ENCODE measurements around the gene HRG. TPM values are rescaled to one million over a fixed set of nuclear protein-coding genes. Genes with fewer than 3 reads are reported as not detected.

HRG gene
- total and polyA plus RNA-seq, 2 of the 4 experiments (the other 2 are of a cell fraction) = not detected

GRCh38 chr3:186646106-186646505 is 19.7 kb upstream of the HRG start:
- Histone ChIP-seq H3K9me1 (ENCODE audit: insufficient read depth, low read length) (no peaks in the 10 kb centered on the region), H3K27ac (ENCODE audit: insufficient read depth, low read length) (no peak overlapping the region), H4K20me1 (ENCODE audit: insufficient read depth, low read length) (no peaks in the 10 kb centered on the region), H3K79me1 (ENCODE audit: low read depth in 1 of 2, low read length in 2 of 2) (no peaks in the 10 kb centered on the region), H2AFZ (replicated peaks; ENCODE audit: low read length, poor library complexity) (no peak overlapping the region), H4K91ac (ENCODE audit: insufficient read depth, low read depth, low read length) (no peak overlapping the region), H2AK9ac (replicated peaks; ENCODE audit: low read depth, low read length, poor library complexity) (no peak overlapping the region), H3K23ac (ENCODE audit: low read depth, low read length) (no peak overlapping the region), H2BK20ac (ENCODE audit: low read depth, low read length) (no peak overlapping the region), H3K4me3 (ENCODE audit: insufficient read depth, low read depth, low read length) (no peak overlapping the region), H3K14ac (replicated peaks; ENCODE audit: low read depth, low read length) (no peak overlapping the region), H3K4me2 (ENCODE audit: low read depth, low read length) (no peak overlapping the region), H4K8ac (ENCODE audit: low read depth in 2 of 2, low read length in 2 of 2) (no peak overlapping the region), H2BK120ac (ENCODE audit: low read depth, low read length) (no peak overlapping the region), H2BK15ac (ENCODE audit: low read depth, low read length) (no peak overlapping the region), H3K4ac (ENCODE audit: low read depth, low read length) (no peak overlapping the region), H3K9me3 (ENCODE audit: control insufficient read depth, insufficient read depth, low read length) (no peaks in the 10 kb centered on the region), H3K36me3 (ENCODE audit: control insufficient read depth, insufficient read depth, low read length) (no peaks in the 10 kb centered on the region), H3K18ac (ENCODE audit: low read depth, low read length) (no peak overlapping the region), H4K5ac (ENCODE audit: low read depth, low read length) (no peak overlapping the region), H3K27me3 (ENCODE audit: control insufficient read depth, insufficient read depth, low read length) (peaks cover 15% of the 10 kb centered on the region), H2BK5ac (ENCODE audit: low read depth, low read length, poor library complexity, severe bottlenecking) (no peak overlapping the region), H2AK5ac (ENCODE audit: low read depth, low read length) (no peak overlapping the region), H3K9ac (ENCODE audit: low read depth, low read length) (no peak overlapping the region), H3K4me1 (ENCODE audit: control insufficient read depth, insufficient read depth, low read length) (no peaks in the 10 kb centered on the region), H3K56ac (ENCODE audit: extremely low read depth, insufficient read depth, low read length) (no peak overlapping the region)
- no peak for ATAC-seq (ENCODE audit: low read depth)
- no TSS peak for BruUV-seq (replicated peaks)
- dilution Hi-C loops (cut with HindIII; ENCODE audit: low sequenced_read_pairs, unreplicated experiment) = no loop called here
- ChIA-PET POLR2A (ENCODE audit: unreplicated experiment) (no interaction called here), CTCF (interaction anchor here (0.9 kb wide), 1 partner anchor 58 kb away, joined by 4 read pairs; no protein-coding TSS in a partner anchor)
- in situ Hi-C loops (cut with MboI; ENCODE audit: low sequenced_read_pairs) = no loop called here
- intact Hi-C loops (cut with micrococcal nuclease) = no loop called here
- WGBS, 2 experiments (ENCODE audit: extremely low coverage in 2 of 2, insufficient read length in 1 of 2) = no CpG with 5 or more reads among the region's 4 CpGs
- TF ChIP-seq SMC3 (IDR thresholded peaks at IDR 0.05; ENCODE audit: low read depth, low read length) (no peak), MAZ (IDR thresholded peaks at IDR 0.05; ENCODE audit: borderline replicate concordance, low read depth, low read length) (no peak), CTCF (conservative IDR thresholded peaks at IDR 0.05; ENCODE audit: low read depth, low read length) (no peak), BHLHE40 (IDR thresholded peaks at IDR 0.05; ENCODE audit: low read depth, low read length) (no peak), MAFK (IDR thresholded peaks at IDR 0.05; ENCODE audit: low read depth, low read length) (no peak), RAD21 (IDR thresholded peaks at IDR 0.05; ENCODE audit: low read length) (no peak), USF2 (IDR thresholded peaks at IDR 0.05; ENCODE audit: low read depth, low read length) (no peak), CEBPB (IDR thresholded peaks at IDR 0.05; ENCODE audit: low read depth, low read length) (no peak), ELK1 (IDR thresholded peaks at IDR 0.05; ENCODE audit: borderline replicate concordance, low read depth, low read length) (no peak), MXI1 (IDR thresholded peaks at IDR 0.05; ENCODE audit: borderline replicate concordance, low read depth, low read length) (no peak), RCOR1 (IDR thresholded peaks at IDR 0.05; ENCODE audit: insufficient replicate concordance, low read length) (no peak), CHD1 (IDR thresholded peaks at IDR 0.05; ENCODE audit: low read depth, low read length) (no peak), POLR2A (IDR thresholded peaks at IDR 0.05; ENCODE audit: low read depth, low read length) (no peak)
- DNase-seq = no peak
